GM19238 (cell line): ENCODE results near the gene CHMP5.
A peak's percentile ranks its signal among the peaks of the same experiment; 100 is the strongest.

Experiments used
- DNase-seq: peaks from one replicate; pipeline ENCODE4 v3.0.0; 2011; ENCODE audit warnings: low spot score; ENCODE audit not compliant: insufficient read length

Gene CHMP5

GRCh38 chr9:33264473-33265177 lies at the start of gene CHMP5, which contains the start of gene BAG1:
Gene CHMP5, plus strand, starts transcription at chr9:33265049. Its CDS starts 30 bp downstream, at chr9:33265079.
Gene BAG1, minus strand, starts transcription at chr9:33264708.
- peak; percentile 95 for DNase-seq

GRCh38 chr9:33220681-33221567 lies 43.9 kb upstream of the CHMP5 start:
- DNase-seq, result no peak

- no peak for DNase-seq
Observed at GRCh38 chr9:33221568-33221884, 43.3 kb upstream of the CHMP5 start.

- DNase-seq, result no peak
Observed at GRCh38 chr9:33222031-33222430, 42.8 kb upstream of the CHMP5 start.

GRCh38 chr9:33223696-33224095 lies 41.2 kb upstream of the CHMP5 start:
- DNase-seq, result no peak

- no peak for DNase-seq
Observed at GRCh38 chr9:33225319-33226147, 39.3 kb upstream of the CHMP5 start.

GRCh38 chr9:33227008-33227398 lies 37.8 kb upstream of the CHMP5 start:
- no peak for DNase-seq

GRCh38 chr9:33227741-33228140 lies 37.1 kb upstream of the CHMP5 start:
- DNase-seq, result no peak

GRCh38 chr9:33228606-33229005 lies 36.2 kb upstream of the CHMP5 start:
- no peak for DNase-seq

GRCh38 chr9:33229359-33230114 lies 35.3 kb upstream of the CHMP5 start:
- DNase-seq, result no peak

GRCh38 chr9:33230756-33231622 lies 33.9 kb upstream of the CHMP5 start:
- DNase-seq, result no peak

- no peak for DNase-seq
Observed at GRCh38 chr9:33231623-33231942, 33.3 kb upstream of the CHMP5 start.

GRCh38 chr9:33232815-33233214 lies 32.0 kb upstream of the CHMP5 start:
- no peak for DNase-seq

GRCh38 chr9:33233626-33234342 lies 31.1 kb upstream of the CHMP5 start:
- DNase-seq, result no peak

- no peak for DNase-seq
Observed at GRCh38 chr9:33234511-33235467, 30.1 kb upstream of the CHMP5 start.

- DNase-seq, result no peak
Observed at GRCh38 chr9:33236571-33236970, 28.3 kb upstream of the CHMP5 start.

GRCh38 chr9:33239921-33240320 lies 24.9 kb upstream of the CHMP5 start, which contains the start of gene SPINK4:
Gene SPINK4, plus strand, starts transcription at chr9:33240167. Its CDS starts 42 bp downstream, at chr9:33240209.
- no peak for DNase-seq

- no peak for DNase-seq
Observed at GRCh38 chr9:33241298-33241697, 23.6 kb upstream of the CHMP5 start.
